NCI-H2081 (cell line): ENCODE measurements around the gene UNC119B.
"Not testable (repeated sequence)": the region's sequence is repeated elsewhere in the genome, so short reads cannot be mapped to it uniquely, and the experiment has no call there.

ENCODE experiments used
- DNase-seq, 2 experiments: peaks; one replicate each; lab custom pipeline; 2025; lab: John Stamatoyannopoulos, UW

Gene UNC119B

DNA sequence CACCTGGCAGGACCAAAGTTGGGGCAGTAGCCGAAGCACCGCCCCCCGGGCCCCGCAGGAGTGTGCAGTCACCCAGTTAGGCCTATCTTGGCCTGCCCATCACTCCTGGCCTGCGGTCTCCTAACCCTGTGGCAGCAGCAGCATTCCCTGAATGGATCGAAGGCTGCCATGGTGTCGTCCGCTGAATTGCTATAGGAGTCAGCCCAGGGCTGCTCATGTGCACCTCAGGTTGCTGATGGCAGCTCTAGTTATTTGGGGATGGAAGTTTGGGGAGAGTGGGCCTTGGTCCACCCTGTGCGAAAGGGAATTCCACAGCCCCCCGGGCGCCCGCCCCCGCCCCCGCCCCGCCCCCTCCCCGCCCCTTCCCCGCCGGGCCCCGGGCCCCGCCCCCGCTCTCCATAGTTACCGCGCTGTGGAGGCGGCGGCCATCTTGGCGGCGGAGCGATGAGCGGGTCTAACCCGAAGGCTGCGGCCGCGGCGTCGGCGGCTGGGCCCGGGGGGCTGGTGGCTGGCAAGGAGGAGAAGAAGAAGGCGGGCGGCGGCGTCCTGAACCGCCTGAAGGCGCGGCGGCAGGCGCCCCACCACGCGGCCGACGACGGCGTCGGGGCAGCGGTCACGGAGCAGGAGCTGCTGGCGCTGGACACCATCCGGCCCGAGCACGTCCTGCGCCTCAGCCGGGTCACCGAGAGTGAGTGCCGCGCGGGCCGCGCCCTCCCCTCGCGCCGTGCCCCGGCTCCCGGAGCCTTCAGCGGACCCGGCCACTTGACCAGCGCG is at the start of gene UNC119B:
UNC119B (plus strand) TSS at position 428 of the 774 bp plus-strand sequence; CDS start at position 445, 17 bp downstream.
- DNase-seq, result peak; percentile 24 to 65

DNA sequence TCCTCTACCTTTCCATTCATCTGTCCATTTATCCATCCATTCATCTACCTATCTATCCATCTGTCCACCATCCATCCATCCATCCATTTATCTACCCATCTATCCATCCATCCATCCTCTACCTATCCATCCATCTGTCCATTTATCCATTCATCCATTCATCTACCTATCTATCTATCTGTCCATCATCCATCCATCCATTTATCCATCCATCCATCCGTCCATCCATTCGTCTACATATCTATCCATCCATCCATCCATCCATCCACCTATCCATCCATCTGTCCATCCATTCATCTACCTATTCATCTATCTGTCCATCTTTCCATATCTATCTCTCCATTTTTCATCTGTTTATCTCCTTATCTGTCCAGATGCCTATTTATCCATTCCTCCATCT is 48.8 kb upstream of the UNC119B start:
- no peak for DNase-seq

DNA sequence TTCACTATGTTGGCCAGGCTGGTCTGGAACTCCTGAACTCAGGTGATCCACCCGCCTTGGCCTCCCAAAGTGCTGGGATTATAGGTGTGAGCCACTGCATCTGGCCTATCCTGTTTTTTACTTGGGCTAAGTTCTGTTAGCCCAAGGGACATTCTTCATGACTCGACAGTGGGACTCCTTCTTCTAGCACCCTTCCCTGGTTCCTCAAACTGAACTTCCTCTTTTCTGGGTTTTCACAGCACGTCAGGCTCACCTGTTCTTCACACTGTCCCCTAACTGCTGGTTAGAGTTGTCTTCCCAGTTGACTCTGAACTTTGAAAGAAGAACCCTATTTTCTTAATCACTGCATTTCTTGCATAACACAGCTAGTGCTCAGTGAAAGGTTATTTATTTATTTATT is 47.4 kb upstream of the UNC119B start:
- no peak for DNase-seq

DNA sequence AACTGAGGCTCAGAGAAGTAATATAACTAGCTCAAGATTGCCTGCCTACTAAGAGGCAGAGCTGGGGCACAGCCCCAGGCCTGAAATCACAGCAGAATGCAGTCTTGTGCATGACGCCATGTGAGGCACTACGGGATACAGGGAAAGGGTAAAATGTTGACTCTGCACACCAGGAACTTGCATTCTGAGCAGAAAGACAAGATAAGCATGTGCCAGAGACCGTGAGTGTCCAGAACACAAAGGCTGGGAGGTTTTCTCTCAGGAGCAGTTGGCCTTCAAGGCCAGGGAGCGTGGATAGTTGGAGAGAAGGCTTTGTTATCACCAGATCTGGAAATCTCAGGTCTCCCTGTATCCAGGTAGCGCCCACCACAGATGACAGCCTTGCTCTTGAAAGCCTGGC is 46.5 kb upstream of the UNC119B start:
- no peak for DNase-seq

DNA sequence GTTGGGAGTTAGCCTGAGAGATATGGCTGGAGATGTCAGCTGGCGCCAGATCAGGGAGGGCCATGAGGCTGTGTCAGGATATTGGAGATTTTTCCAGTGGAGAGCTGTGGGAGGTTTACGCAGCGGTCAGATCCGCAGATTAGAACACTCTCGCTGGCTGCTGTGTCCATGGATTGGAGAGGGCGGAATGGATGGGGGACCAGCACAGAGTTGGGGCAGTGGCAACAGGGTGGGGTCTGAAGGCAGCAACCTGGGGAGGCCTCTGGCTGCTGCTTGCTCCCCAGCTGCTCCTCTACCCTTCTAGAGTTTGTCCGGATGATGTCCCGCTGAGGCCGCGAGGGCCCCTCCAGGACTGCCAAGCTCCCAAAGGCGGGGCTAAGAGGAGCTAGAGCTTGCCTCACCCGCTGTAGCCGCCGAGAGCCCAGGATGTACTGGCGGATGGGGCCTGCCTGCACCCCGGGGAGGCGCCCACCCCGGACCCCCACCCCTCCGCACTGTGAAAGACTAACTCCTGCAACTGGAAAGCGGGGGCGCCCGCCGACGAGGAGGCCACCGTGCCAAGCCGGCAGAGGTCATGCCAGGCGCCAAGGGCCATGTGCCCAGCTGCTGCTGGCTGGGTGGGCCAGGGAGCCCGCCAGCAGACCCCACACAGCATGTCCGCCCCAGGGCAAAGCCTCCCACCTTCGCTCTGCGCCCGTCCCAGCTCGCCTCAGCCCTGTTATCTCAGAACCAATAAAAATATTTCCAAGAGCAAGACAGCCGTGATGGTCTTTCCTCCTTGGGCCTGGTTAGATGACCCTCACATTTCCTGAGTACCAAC is 43.5 kb upstream of the UNC119B start:
- no peak for DNase-seq

DNA sequence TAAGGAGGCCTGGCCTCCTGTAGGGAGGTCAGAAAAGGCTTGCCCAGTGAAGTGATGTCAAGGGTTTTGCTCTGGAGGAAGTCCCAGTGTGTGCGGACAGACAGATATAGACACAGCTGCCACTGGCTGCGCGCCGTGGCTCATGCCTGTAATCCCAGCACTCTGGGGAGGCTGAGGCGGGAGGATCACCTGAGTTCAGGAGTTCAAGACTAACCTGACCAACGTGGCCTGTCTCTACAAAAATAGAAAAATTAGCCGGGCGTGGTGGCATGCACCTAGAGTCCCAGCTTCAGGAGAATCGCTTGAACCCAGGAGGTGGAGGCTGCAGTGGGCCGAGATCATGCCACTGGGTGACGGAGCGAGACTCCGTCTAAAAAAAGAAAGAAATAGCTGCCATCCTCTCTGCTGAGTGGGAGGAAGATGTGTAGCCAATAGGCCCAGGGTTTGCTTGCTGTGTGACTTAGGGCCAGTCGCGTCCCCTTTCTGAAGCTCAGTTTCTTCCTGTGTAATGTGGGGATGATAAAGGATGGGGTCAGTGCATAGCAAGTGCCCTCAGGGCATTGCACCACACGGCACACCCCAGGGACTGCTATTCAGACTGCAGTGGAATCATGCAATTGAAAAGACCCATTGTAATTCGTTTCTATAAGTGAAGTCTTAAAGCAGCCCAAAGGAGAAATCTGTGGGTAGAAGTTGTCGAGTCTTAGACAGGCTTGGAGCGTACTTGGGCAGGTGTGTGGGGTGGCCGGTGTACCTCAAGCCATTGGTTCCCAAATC is 42.0 kb upstream of the UNC119B start:
- no peak for DNase-seq

DNA sequence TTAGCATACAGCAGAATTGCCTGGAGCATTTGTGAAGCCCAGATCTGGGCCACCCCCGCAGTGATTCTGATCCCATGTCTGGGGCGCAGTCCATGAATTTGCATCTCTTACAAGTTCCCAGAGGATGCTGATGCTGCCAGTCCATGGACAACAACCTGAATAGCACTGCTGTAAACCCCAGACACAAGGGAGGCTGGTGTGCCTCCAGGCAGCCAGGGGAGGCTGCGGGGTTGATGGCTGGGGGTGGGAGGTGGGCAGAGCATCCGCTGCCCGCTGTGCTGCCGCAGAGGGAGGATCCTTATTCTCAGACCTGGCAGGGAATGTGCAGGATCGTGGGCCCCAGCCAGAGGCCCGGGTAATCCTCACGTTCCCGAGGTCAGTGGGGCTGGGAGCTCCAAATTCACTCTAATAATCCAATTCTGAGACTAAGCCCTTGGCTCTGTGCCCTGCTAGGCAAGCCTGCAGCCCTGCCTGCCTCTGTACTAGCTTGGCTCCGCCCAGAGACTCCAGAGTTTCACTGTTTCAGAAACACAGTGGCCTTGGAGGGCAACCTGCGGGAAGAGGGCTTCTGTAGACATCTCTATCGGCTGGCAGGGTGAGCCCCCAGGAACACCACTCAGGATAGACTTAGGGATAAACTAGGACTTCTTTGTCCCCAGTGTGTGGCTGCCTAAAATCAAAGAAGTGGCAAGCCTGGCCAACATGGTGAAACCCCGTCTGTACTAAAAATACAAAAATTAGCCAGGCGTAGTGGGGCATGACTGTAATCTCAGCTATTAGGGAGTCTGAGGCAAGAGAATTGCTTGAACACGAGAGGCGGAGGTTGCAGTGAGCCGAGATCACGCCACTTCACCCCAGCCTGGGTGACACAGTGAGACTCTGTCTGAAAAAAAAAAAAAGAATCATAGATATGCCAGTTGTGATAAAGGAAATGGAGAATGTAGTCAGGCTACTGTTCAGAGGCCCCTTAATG is 41.1 kb upstream of the UNC119B start:
- DNase-seq, result no peak

DNA sequence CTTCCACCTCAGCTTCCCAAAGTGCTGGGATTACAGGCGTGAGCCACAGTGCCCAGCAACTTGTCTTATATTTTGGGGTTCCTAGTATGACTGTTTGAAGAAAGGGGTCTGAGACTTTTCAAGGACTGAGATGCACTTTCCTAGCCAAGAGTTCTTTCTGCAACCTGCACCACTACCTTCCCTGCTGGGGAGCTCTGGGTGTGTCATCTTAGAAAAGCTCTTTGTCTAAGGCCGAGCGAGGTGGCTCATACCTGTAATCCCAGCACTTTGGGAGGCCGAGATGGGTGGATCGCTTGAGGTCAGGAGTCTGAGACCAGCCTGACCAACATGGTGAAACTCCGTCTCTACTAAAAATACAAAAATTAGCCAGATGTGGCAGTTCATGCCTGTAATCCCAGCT is 40.0 kb upstream of the UNC119B start:
- not testable (repeated sequence) for DNase-seq

DNA sequence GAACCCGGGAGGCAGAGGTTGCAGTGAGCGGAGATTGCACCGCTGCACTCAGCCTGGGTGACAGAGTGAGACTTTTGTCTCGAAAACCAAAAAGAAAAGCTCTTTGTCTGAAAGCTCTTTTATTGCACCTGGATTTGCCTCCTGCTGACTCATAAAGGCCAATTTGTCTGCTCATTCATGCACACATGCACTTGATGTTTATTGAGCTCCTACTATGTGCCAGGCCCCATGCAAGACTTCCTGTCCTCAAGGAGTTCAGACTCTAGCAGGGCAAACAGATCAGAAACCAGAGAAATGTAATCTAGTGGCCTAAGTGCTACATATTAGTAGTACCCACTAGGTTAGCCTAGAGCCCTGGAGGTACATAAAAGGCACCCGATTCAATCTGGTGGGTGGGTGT is 39.6 kb upstream of the UNC119B start:
- DNase-seq, result no peak

DNA sequence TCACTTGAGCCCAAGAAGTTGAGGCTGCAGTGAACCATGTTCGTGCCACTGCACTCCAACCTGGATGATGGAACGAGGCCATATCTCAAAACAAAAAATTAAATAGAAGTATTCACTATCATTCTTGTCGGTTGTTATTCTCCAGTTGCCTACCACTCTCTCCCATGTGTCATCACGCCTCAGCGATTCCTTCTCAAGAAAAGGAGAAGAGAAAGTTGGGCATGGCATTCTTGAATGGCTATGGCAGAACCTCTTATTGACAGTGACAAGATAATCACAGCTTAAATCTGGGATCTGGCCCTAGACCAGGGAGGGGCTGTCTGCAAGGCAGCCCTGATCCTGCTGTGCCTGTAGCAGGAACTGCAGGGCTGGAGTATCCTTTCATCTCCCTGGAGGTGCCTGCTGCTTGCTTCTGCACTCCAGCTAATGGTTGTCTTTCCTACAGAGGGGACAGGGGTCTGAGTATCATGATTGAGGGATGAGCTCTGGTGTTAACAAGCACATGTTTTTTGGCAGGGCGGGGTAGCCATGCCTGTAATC is 36.1 kb upstream of the UNC119B start:
- no peak for DNase-seq

DNA sequence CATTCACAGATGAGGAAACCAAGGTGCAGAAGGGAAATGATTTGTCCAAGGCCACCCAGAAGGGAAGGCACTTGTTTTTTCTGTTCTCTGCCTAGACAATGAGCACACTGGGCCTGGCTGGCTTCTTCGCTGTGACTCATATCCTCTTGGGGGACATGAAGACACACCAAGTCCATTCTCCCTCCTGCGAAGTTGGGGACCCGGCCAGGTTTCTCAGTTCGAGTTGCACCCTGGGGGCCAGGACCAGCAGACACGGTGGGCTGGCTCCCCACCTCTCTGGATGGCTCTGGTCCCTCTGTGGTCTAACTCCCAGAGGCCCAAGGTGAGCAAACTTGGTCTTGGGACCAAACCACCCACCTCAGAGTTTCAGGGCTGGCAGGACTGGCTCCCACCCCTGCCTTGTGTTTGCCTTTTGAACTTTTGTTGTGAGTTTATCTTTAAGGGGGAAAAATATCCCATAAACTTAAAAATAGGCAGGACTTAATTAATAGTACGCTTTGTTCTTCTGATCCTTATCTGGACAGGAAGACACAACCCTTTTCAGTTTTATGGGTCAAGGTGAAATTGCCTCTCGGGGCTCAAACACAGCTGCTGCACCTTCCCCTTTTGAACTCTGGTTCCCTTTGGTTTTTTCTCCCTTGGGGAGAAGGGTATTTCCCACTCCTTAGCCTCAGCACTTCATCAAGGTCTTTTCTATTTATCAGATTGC is 32.3 kb upstream of the UNC119B start:
- no peak for DNase-seq

DNA sequence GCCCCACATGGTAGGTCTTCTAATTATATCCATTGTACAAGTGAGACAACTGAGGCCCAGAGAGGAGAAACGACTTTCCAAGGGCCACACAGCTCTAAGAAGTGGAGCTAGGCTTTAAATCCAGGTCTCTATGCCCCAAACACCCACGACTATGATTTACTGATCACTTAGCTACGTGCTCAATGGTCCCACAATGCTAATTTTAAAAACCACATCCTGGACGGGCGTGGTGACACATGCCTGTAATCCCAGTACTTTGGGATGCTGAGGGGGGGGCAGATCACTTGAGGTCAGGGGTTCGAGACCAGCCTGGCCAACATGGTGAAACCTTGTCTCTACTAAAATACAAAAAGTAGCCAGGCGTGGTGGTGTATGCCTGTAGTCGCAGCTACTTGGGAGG is 31.7 kb upstream of the UNC119B start:
- no peak for DNase-seq

DNA sequence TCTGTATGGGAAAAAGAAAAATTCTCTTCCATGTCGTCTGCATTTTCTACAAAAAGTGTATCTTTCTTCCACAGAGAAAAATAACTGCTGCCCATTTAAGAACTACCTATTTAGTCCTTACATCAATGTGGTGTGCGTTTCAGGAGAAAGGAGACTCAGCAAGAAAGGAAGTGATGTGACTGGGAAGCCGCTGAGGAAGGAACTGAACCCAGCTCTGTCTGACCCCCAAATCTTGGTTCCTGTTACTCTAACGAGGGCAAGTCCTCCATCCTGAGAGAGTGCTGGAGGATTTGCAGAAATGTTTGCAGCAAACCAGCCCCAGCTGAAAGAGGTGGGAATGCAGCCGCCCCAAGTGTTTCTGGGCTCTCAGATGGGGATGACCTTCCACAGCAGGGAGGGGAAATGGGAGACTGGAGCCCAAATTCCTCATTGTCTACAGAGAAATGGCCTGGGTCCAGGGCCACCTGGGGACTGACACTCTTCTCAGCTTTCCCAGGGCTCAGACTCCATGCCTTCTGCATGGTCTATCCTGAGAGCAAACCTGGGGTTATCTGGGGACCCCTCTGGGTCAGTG is 30.0 kb upstream of the UNC119B start:
- no peak for DNase-seq

DNA sequence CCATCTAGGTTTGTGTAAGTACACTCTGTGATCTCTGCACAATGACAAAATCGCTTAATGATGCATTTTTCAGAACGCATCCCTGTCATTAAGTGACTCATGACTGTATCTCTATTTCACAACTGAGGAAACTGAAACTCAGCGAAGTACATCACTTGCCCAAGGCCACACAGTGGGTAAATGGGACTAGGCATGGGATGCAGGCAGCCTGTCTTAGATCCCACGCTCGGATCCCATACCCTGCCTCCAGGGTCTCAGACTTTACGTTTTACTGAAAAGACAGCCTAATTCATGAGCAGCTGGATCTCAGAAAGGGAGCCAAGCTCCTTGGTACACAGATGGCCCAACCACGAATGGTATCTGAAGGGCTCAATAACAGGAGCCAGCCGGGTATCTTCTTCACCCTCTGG is 25.7 kb upstream of the UNC119B start:
- no peak for DNase-seq

DNA sequence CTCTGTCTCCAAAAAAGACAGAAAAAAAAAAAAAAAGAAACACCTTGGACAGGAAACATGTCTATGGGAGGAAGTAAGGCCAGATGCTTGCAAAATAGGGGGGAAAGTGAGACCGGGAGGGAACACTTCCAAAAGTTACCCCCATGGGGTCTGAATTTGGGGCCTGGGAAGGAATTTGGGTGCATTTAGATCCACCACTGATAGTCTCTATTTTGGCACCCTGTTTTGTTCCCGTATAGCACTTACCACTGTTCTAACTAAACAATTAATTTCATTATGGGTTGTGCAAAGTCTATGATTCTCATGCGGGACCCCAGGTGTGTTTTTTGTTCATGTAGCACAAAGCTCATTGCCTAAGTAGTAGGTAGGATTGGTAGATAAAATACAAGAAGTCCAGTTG is 24.7 kb upstream of the UNC119B start:
- DNase-seq, result no peak

DNA sequence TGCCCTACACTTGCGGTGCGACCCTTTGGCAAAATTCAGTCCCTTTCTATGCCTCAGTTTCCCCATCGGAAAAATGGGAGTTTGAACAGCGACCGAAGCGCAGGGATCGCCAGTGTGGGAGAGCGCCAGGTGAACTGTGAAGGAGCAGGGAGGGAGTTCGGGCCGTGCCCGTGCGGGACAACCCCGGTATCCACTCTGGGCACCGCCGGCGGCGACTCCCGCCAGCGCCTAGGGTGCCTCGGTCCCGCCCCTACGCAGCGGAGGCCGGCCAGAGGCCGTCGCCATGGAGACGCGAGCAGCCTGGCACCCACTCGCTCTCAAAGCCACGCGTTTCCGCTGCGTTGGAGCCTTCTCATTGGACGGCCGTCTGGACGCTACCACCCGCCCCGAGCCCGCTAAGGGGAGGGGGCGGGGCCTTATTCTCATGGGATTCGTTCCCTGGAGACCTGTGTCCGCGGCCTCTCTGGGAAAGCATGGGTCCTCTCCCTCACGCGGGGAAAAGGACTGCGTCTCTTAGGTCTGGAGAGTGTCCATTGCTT is 24.0 kb upstream of the UNC119B start:
- peak; percentile 98 to 99 for DNase-seq

DNA sequence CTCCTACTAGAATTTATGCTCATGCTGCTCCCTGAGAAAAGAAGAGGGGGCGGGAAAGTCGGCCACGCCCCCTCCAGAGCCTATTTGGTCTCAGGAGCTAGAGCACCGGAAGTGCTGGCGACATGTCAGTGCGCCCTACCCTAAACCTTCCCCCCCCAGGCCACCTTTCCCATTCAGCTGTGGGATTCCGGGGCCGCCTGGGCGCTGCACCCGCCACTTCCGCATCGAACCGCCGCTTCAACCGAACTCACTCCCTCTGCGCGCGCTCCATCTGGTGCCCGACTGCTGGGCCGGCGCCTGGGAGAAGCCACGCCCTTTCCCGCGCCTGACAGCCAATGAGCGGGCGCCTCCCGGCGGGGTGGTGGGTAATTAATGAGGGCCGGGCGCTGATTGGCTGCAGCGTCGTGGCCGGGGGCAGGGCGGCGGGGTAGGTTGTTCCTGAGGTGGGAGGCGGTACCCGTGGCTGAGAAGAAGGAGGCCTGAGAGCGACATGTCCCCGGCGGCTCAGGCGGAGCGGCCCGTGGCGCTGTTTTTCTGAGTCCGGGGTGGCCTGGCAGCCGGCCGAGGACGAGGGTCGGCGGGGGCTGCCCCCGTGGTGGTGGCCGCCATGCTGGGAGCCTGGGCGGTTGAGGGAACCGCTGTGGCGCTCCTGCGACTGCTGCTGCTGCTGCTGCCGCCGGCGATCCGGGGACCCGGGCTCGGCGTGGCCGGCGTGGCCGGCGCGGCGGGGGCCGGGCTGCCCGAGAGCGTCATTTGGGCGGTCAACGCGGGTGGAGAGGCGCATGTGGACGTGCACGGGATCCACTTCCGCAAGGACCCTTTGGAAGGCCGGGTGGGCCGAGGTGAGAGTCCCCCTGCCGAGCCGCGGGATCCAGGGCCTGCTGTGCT is 23.3 kb upstream of the UNC119B start, which contains the start of gene MLEC:
MLEC (plus strand) TSS at position 460 of the 888 bp plus-strand sequence; CDS start at position 608, 148 bp downstream.
- peak; percentile 97 to 98 for DNase-seq

DNA sequence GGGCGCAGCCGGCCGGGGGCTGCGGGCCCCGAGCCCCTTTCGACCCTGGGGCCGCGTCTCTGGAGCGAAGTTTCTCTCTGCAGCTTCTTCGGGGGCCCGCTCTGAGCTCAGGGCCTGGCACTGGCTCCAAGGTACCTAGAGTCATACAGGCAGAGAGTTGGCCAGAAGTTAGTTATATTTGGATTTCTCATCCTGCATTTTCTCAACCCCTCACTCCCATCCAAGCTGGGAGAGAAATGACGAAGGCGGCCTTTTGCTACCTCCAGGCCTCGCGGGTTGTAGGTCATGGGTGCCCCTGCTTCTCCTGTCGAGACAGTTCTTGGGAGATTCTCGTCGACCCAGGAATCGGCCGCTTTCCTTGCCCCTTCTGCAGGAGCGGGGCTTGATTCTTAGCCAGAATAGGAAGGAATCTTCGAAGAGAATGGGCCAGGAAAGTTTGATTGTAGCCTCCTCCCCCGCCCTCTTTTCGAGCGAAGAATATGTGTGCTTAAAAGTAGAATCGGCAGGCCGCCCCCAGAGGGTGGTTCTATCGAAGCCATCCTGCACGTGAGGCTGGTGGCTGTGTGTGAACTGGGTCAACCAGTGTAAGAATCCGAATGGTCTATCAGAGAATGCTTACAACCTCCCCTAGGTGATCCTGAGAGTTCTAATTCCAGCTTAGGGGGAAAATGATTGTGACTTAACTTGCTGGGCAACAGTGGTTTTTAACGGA is 22.5 kb upstream of the UNC119B start:
- no peak for DNase-seq
